IMR-90 (cell line): ENCODE measurements around the gene SLC3A2. TPM values are rescaled to one million over a fixed set of nuclear protein-coding genes. Genes with fewer than 3 reads are reported as not detected.
A peak's percentile ranks its signal among the peaks of the same experiment; 100 is the strongest.

Source experiments
- ATAC-seq: fragments of 200-7000 bp; cut with Tn5 transposase; 2 replicates; pipeline ENCODE4 v1.9.1; 2020; ENCODE audit warnings: low read depth, mild to moderate bottlenecking, moderate library complexity
- BruUV-seq: library from RNA; stranded (reverse); fragments of 400-500 nt; replicated peaks from 2 replicates; lab custom pipeline; 2021; lab: Mats Ljungman, UMichigan
- CTCF ChIA-PET: fragments of 300-600 bp; formaldehyde crosslinking; extraction: SDS; loops from one replicate; lab custom pipeline; 2021; ENCODE audit warnings: antibody characterized with exemption; lab: Yijun Ruan, JAX
- POLR2A ChIA-PET: fragments of 300-600 bp; sonication (Branson Sonifier 250); formaldehyde crosslinking; loops from one replicate; lab custom pipeline; 2022; ENCODE audit warnings: antibody characterized with exemption; ENCODE audit not compliant: unreplicated experiment; lab: Charles Lee
- DNase-seq: peaks from one replicate; pipeline ENCODE4 v3.0.0; 2013
- H2AFZ ChIP-seq: replicated peaks from 2 replicates; pipeline ENCODE3; 2013; ENCODE audit warnings: low read length, mild to moderate bottlenecking; ENCODE audit not compliant: poor library complexity
- H2AK5ac ChIP-seq: 2 replicates; pipeline ENCODE4 v1.6.1; 2013; ENCODE audit warnings: low read depth, low read length, inconsistent platforms
- H2AK9ac ChIP-seq: replicated peaks from 2 replicates; pipeline ENCODE3; 2013; ENCODE audit warnings: mild to moderate bottlenecking, low read depth, low read length, moderate library complexity; ENCODE audit not compliant: poor library complexity
- H2BK120ac ChIP-seq: 2 replicates; pipeline ENCODE4 v1.6.1; 2013; ENCODE audit warnings: low read depth, low read length, inconsistent platforms
- H2BK15ac ChIP-seq: 3 replicates; pipeline ENCODE4 v1.6.1; 2013; ENCODE audit warnings: low read depth, low read length, inconsistent platforms
- H2BK20ac ChIP-seq: 2 replicates; pipeline ENCODE4 v1.6.1; 2013; ENCODE audit warnings: low read depth, mild to moderate bottlenecking, inconsistent platforms, low read length, moderate library complexity
- H2BK5ac ChIP-seq: 2 replicates; pipeline ENCODE4 v1.6.1; 2013; ENCODE audit warnings: mild to moderate bottlenecking, low read depth, low read length, inconsistent platforms; ENCODE audit not compliant: poor library complexity, severe bottlenecking
- H3K14ac ChIP-seq: replicated peaks from 2 replicates; pipeline ENCODE4 v1.6.1; 2013; ENCODE audit warnings: low read depth, low read length, inconsistent platforms
- H3K18ac ChIP-seq: 2 replicates; pipeline ENCODE4 v1.6.1; 2013; ENCODE audit warnings: low read depth, low read length, control low read depth
- H3K23ac ChIP-seq: 2 replicates; pipeline ENCODE4 v1.6.1; 2013; ENCODE audit warnings: low read depth, low read length, inconsistent platforms
- H3K27ac ChIP-seq: 2 replicates; pipeline ENCODE4 v1.5.1; 2013; ENCODE audit warnings: mild to moderate bottlenecking, control low read depth, low read length; ENCODE audit not compliant: insufficient read depth
- H3K27me3 ChIP-seq: 2 replicates; pipeline ENCODE4 v1.6.1; 2013; ENCODE audit warnings: low read length; ENCODE audit not compliant: control insufficient read depth, insufficient read depth
- H3K36me3 ChIP-seq: 2 replicates; pipeline ENCODE4 v1.6.1; 2013; ENCODE audit warnings: low read length, mixed read lengths; ENCODE audit not compliant: control insufficient read depth, insufficient read depth
- H3K4ac ChIP-seq: 2 replicates; pipeline ENCODE4 v1.6.1; 2013; ENCODE audit warnings: low read depth, low read length, inconsistent platforms
- H3K4me1 ChIP-seq: 2 replicates; pipeline ENCODE4 v1.6.1; 2013; ENCODE audit warnings: low read length, mixed read lengths; ENCODE audit not compliant: control insufficient read depth, insufficient read depth
- H3K4me2 ChIP-seq: 2 replicates; pipeline ENCODE4 v1.6.1; 2013; ENCODE audit warnings: low read depth, mild to moderate bottlenecking, control low read depth, low read length, moderate library complexity
- H3K4me3 ChIP-seq: 2 replicates; pipeline ENCODE4 v1.5.1; 2013; ENCODE audit warnings: low read depth, mild to moderate bottlenecking, control low read depth, low read length, moderate library complexity; ENCODE audit not compliant: insufficient read depth
- H3K56ac ChIP-seq: 2 replicates; pipeline ENCODE4 v1.6.1; 2013; ENCODE audit warnings: low read length, inconsistent platforms; ENCODE audit not compliant: insufficient read depth; ENCODE audit errors: extremely low read depth
- H3K79me1 ChIP-seq, 2 experiments: 2 replicates each; pipeline ENCODE4 v1.6.1; 2013; ENCODE audit warnings: low read length in 2 of 2, inconsistent platforms in 1 of 2, low read depth in 1 of 2
- H3K9ac ChIP-seq: 2 replicates; pipeline ENCODE4 v1.6.1; 2013; ENCODE audit warnings: low read depth, low read length, control low read depth
- H3K9me1 ChIP-seq: 2 replicates; pipeline ENCODE4 v1.6.1; 2013; ENCODE audit warnings: low read length, inconsistent platforms; ENCODE audit not compliant: insufficient read depth
- H3K9me3 ChIP-seq: 2 replicates; pipeline ENCODE4 v1.6.1; 2013; ENCODE audit warnings: low read length; ENCODE audit not compliant: control insufficient read depth, insufficient read depth
- H4K20me1 ChIP-seq: 2 replicates; pipeline ENCODE4 v1.6.1; 2013; ENCODE audit warnings: low read length, inconsistent platforms; ENCODE audit not compliant: insufficient read depth
- H4K5ac ChIP-seq: 2 replicates; pipeline ENCODE4 v1.6.1; 2013; ENCODE audit warnings: mild to moderate bottlenecking, low read depth, low read length, control low read depth
- H4K8ac ChIP-seq, 2 experiments: 2 replicates each; pipeline ENCODE4 v1.6.1; 2013; ENCODE audit warnings: low read depth in 2 of 2, low read length in 2 of 2, control low read depth in 1 of 2, inconsistent platforms in 1 of 2
- H4K91ac ChIP-seq: 2 replicates; pipeline ENCODE4 v1.6.1; 2013; ENCODE audit warnings: low read depth, low read length, inconsistent platforms; ENCODE audit not compliant: insufficient read depth
- BHLHE40 ChIP-seq: fragments of 150-350 bp; IDR thresholded peaks from 2 replicates; pipeline ENCODE4 v1.6.1; 2016; ENCODE audit warnings: mild to moderate bottlenecking, low read depth, low read length
- CEBPB ChIP-seq: IDR thresholded peaks from 2 replicates; pipeline ENCODE4 v1.6.1; 2012; ENCODE audit warnings: low read depth, low read length, improper control_type of control experiment
- CHD1 ChIP-seq: IDR thresholded peaks from 2 replicates; pipeline ENCODE4 v1.6.1; 2012; ENCODE audit warnings: low read depth, low read length, improper control_type of control experiment
- FOS ChIP-seq: fragments of 150-350 bp; IDR thresholded peaks from 2 replicates; pipeline ENCODE4 v1.6.1; 2016; ENCODE audit warnings: low read depth, low read length
- MAFK ChIP-seq: IDR thresholded peaks from 2 replicates; pipeline ENCODE4 v1.6.1; 2012; ENCODE audit warnings: low read depth, low read length, improper control_type of control experiment
- MAZ ChIP-seq: IDR thresholded peaks from 2 replicates; pipeline ENCODE4 v1.6.1; 2012; ENCODE audit warnings: low read depth, mild to moderate bottlenecking, low read length, improper control_type of control experiment, moderate library complexity, borderline replicate concordance
- MXI1 ChIP-seq: IDR thresholded peaks from 2 replicates; pipeline ENCODE4 v1.6.1; 2012; ENCODE audit warnings: low read depth, mild to moderate bottlenecking, low read length, moderate library complexity, borderline replicate concordance
- NFE2L2 ChIP-seq: fragments of 150-350 bp; IDR thresholded peaks from 2 replicates; pipeline ENCODE4 v1.6.1; 2016; ENCODE audit warnings: low read depth, mild to moderate bottlenecking, low read length
- POLR2A ChIP-seq: IDR thresholded peaks from 2 replicates; pipeline ENCODE4 v1.6.1; 2012; ENCODE audit warnings: mild to moderate bottlenecking, low read depth, low read length
- RAD21 ChIP-seq: IDR thresholded peaks from 2 replicates; pipeline ENCODE4 v1.6.1; 2012; ENCODE audit warnings: low read length, improper control_type of control experiment
- RCOR1 ChIP-seq: IDR thresholded peaks from 2 replicates; pipeline ENCODE4 v1.6.1; 2012; ENCODE audit warnings: mild to moderate bottlenecking, low read length, improper control_type of control experiment; ENCODE audit not compliant: insufficient replicate concordance
- SMC3 ChIP-seq: fragments of 150-350 bp; IDR thresholded peaks from 2 replicates; pipeline ENCODE4 v1.6.1; 2016; ENCODE audit warnings: low read depth, mild to moderate bottlenecking, antibody characterized with exemption, low read length, moderate library complexity
- WGBS, 2 experiments: methylation state at CpG; one replicate each; pipeline versions ENCODE4 v1.1.5 to v1.1.7; 2013; ENCODE audit warnings: missing lambda C conversion rate in 2 of 2; ENCODE audit not compliant: insufficient read length in 1 of 2; ENCODE audit errors: extremely low coverage in 2 of 2; 5-methylcytosine and 5-hydroxymethylcytosine counted together
- dilution Hi-C: fragments of 300-500 bp; cut with HindIII; formaldehyde crosslinking; loops from one replicate; pipeline ENCODE4 v1.14.3; 2018; ENCODE audit warnings: low sequenced_read_pairs; ENCODE audit not compliant: unreplicated experiment
- in situ Hi-C: fragments of 300-500 bp; cut with MboI; formaldehyde crosslinking; loops from 3 replicates; pipeline ENCODE4 v1.14.3; 2019; ENCODE audit warnings: low sequenced_read_pairs, inconsistent platforms, mixed read lengths
- intact Hi-C: fragments of 100-400 bp; cut with micrococcal nuclease; formaldehyde crosslinking; loops from 2 replicates; pipeline ENCODE4 v1.10.0; 2022
- polyA plus RNA-seq, 3 experiments: library from polyadenylated mRNA; depleted of rRNA; stranded (reverse); fragments of >200 nt; gene quantifications; 2 replicates each; pipeline ENCODE4 v1.2.3, GENCODE V29; 2012; ENCODE audit warnings: low replicate concordance in 1 of 3
- total RNA-seq: library from RNA; depleted of rRNA; stranded (reverse); fragments of >200 nt; gene quantifications from 2 replicates; pipeline ENCODE4 v1.2.3, GENCODE V29; 2012
- TF ChIP-seq, protein P1 (sequence below): fragments of 150-350 bp; IDR thresholded peaks from 2 replicates; pipeline ENCODE4 v1.6.1; 2016; ENCODE audit warnings: low read depth, mild to moderate bottlenecking, low read length, moderate library complexity, borderline replicate concordance
- TF ChIP-seq, protein P2 (sequence below): conservative IDR thresholded peaks from 2 replicates; pipeline ENCODE4 v1.5.1; 2012; ENCODE audit warnings: mild to moderate bottlenecking, low read depth, low read length, improper control_type of control experiment
- TF ChIP-seq, protein P3 (sequence below): fragments of 150-350 bp; IDR thresholded peaks from 2 replicates; pipeline ENCODE4 v1.6.1; 2017; ENCODE audit warnings: mild to moderate bottlenecking, antibody characterized with exemption, low read length, low read depth

Gene SLC3A2
- total and polyA plus RNA-seq, 2 of the 4 experiments (the other 2 are of a cell fraction) = 140 to 239 TPM

DNA sequence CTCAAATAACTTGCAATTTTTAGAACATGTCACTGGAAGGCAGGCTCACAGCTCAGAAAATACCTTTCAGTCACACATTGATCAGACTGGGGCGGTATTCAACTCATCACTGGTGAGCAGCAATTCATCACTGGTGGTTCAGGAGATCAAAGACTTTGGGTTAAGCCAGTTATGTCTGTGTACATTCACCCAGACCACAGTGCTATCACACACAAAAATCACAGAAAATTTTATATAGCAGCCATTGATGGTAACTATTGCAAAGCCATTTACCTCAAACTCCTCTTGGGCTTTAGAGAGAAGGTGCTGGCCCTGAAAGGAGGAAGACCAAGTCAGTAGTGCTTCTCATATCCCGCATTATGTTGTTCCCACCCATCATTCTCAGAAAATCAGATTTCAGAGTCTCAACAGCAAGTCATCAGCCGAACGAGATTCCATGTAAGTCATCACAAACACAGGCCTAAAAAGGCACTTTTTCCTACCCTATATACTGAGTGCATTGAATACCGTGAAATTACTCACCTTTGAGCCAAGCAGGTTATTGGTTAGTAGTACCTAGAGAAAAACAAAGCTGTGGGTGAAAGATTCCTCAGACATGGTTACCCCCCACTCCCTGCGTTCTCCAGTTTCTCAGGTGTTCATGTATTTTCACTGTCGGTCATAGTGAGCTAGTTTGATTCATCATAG is 27.3 kb upstream of the SLC3A2 start:
- no peaks in the 10 kb centered on the region for H3K9me3 ChIP-seq
- H3K27me3 ChIP-seq = no peaks in the 10 kb centered on the region
- no peak overlapping the region for H2BK120ac ChIP-seq
- peaks cover 30% of the 10 kb centered on the region for H3K36me3 ChIP-seq
- H3K9me1 ChIP-seq = 0 out of 2 replicates have a peak, but pooled peaks cover 4% of the 10 kb centered on the region
- peak overlapping the region; percentile 17 for H3K4me3 ChIP-seq
- H3K79me1 ChIP-seq = peaks cover 20 to 50% of the 10 kb centered on the region in 2 experiments
- peak overlapping the region; percentile 70 for H3K23ac ChIP-seq
- peak overlapping the region; percentile 22; the same call in 1 of the 2 replicates for H3K14ac ChIP-seq
- H4K91ac ChIP-seq = no peak overlapping the region
- peaks cover 2% of the 10 kb centered on the region; the same call in 1 of the 2 replicates for H3K4me1 ChIP-seq
- BruUV-seq = no TSS peak
- H4K5ac ChIP-seq = no peak overlapping the region
- no peak overlapping the region for H3K18ac ChIP-seq
- no peak overlapping the region for H2AFZ ChIP-seq
- H2BK15ac ChIP-seq = no peak overlapping the region
- 67% methylated on average over 1 of the region's 7 CpGs; no CpG with 5 or more reads in 1 of the 2 experiments for WGBS, 2 experiments
- H3K27ac ChIP-seq = no peak overlapping the region
- no peak overlapping the region for H4K8ac ChIP-seq
- H3K4me2 ChIP-seq = peak overlapping the region; percentile 83
- H3K4ac ChIP-seq = no peak overlapping the region
- H2BK5ac ChIP-seq = no peak overlapping the region
- H3K9ac ChIP-seq = peak overlapping the region; percentile 97; the same call in 1 of the 2 replicates
- POLR2A ChIA-PET = no interaction called here
- CTCF ChIA-PET = no interaction called here
- intact Hi-C loops (no loop called here), dilution Hi-C loops (no loop called here), in situ Hi-C loops (loop anchor here (25.0 kb wide), 1 partner anchor 466 kb away; no protein-coding TSS in a partner anchor)
- H2BK20ac ChIP-seq = no peak overlapping the region
- DNase-seq (no peak), ATAC-seq (no peak)
- H4K20me1 ChIP-seq = peaks cover 42% of the 10 kb centered on the region
- no peak overlapping the region for H2AK5ac ChIP-seq
- no peak overlapping the region for H2AK9ac ChIP-seq
- peak overlapping the region; percentile 2; the same call in 1 of the 2 replicates for H3K56ac ChIP-seq
- TF ChIP-seq BHLHE40 = no peak
- no peak for TF ChIP-seq MAFK
- TF ChIP-seq, protein P1, sequence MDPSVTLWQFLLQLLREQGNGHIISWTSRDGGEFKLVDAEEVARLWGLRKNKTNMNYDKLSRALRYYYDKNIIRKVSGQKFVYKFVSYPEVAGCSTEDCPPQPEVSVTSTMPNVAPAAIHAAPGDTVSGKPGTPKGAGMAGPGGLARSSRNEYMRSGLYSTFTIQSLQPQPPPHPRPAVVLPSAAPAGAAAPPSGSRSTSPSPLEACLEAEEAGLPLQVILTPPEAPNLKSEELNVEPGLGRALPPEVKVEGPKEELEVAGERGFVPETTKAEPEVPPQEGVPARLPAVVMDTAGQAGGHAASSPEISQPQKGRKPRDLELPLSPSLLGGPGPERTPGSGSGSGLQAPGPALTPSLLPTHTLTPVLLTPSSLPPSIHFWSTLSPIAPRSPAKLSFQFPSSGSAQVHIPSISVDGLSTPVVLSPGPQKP = no peak
- no peak for TF ChIP-seq POLR2A
- no peak for TF ChIP-seq MAZ
- TF ChIP-seq, protein P2, sequence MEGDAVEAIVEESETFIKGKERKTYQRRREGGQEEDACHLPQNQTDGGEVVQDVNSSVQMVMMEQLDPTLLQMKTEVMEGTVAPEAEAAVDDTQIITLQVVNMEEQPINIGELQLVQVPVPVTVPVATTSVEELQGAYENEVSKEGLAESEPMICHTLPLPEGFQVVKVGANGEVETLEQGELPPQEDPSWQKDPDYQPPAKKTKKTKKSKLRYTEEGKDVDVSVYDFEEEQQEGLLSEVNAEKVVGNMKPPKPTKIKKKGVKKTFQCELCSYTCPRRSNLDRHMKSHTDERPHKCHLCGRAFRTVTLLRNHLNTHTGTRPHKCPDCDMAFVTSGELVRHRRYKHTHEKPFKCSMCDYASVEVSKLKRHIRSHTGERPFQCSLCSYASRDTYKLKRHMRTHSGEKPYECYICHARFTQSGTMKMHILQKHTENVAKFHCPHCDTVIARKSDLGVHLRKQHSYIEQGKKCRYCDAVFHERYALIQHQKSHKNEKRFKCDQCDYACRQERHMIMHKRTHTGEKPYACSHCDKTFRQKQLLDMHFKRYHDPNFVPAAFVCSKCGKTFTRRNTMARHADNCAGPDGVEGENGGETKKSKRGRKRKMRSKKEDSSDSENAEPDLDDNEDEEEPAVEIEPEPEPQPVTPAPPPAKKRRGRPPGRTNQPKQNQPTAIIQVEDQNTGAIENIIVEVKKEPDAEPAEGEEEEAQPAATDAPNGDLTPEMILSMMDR = no peak
- TF ChIP-seq FOS = no peak
- TF ChIP-seq, protein P3, sequence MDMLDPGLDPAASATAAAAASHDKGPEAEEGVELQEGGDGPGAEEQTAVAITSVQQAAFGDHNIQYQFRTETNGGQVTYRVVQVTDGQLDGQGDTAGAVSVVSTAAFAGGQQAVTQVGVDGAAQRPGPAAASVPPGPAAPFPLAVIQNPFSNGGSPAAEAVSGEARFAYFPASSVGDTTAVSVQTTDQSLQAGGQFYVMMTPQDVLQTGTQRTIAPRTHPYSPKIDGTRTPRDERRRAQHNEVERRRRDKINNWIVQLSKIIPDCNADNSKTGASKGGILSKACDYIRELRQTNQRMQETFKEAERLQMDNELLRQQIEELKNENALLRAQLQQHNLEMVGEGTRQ = no peak
- no peak for TF ChIP-seq CEBPB
- no peak for TF ChIP-seq SMC3
- TF ChIP-seq NFE2L2 = no peak
- no peak for TF ChIP-seq RAD21
- TF ChIP-seq MXI1 = no peak
- TF ChIP-seq CHD1 = no peak
- TF ChIP-seq RCOR1 = no peak
